Middle frontal gyrus (tissue), 1 donor: Measurements from ENCODE around the gene FANCD2OS.
"Not testable (repeated sequence)": the region's sequence is repeated elsewhere in the genome, so short reads cannot be mapped to it uniquely, and the experiment has no call there.

Experiments
- DNase-seq: peaks from one replicate; pipeline ENCODE4 v3.0.0-alpha.2; 2015; ENCODE audit warnings: low spot score; ENCODE audit errors: extremely low spot score

FANCD2OS gene

GRCh38 chr3:10108091-10108490 lies at the start of gene FANCD2OS:
FANCD2OS (minus strand) TSS chr3:10108255; CDS start chr3:10104774, 3,481 bp downstream.
- no peak for DNase-seq

GRCh38 chr3:10157031-10157430 lies 49.0 kb upstream of the FANCD2OS start:
- DNase-seq: no peak

- no peak for DNase-seq
These were observed 47.6 kb upstream of the FANCD2OS start for GRCh38 chr3:10155658-10156057.

- no peak for DNase-seq
These were observed 47.0 kb upstream of the FANCD2OS start for GRCh38 chr3:10155123-10155472.

- no peak for DNase-seq
These were observed 46.5 kb upstream of the FANCD2OS start for GRCh38 chr3:10154335-10155122.

- no peak for DNase-seq
These were observed 42.9 kb upstream of the FANCD2OS start for GRCh38 chr3:10150987-10151386.

- no peak for DNase-seq
These were observed 41.2 kb upstream of the FANCD2OS start for GRCh38 chr3:10149226-10149625.

GRCh38 chr3:10145685-10146084 lies 37.6 kb upstream of the FANCD2OS start:
- no peak for DNase-seq

- no peak for DNase-seq
These were observed 34.9 kb upstream of the FANCD2OS start for GRCh38 chr3:10142707-10143560.

GRCh38 chr3:10140996-10141546 lies 33.0 kb upstream of the FANCD2OS start:
- DNase-seq: no peak

GRCh38 chr3:10137178-10137577 lies 29.1 kb upstream of the FANCD2OS start:
- no peak for DNase-seq

GRCh38 chr3:10136426-10137005 lies 28.5 kb upstream of the FANCD2OS start:
- DNase-seq: no peak

GRCh38 chr3:10135872-10136271 lies 27.8 kb upstream of the FANCD2OS start:
- DNase-seq: not testable (repeated sequence)

GRCh38 chr3:10122724-10123123 lies 14.7 kb upstream of the FANCD2OS start:
- DNase-seq: no peak

GRCh38 chr3:10121064-10121463 lies 13.0 kb upstream of the FANCD2OS start:
- no peak for DNase-seq

GRCh38 chr3:10119376-10119775 lies 11.3 kb upstream of the FANCD2OS start:
- no peak for DNase-seq

GRCh38 chr3:10116928-10117327 lies 8.9 kb upstream of the FANCD2OS start:
- DNase-seq: no peak

- DNase-seq: no peak
These were observed 8.0 kb upstream of the FANCD2OS start for GRCh38 chr3:10116138-10116460.

- peak; percentile 91 for DNase-seq
These were observed 7.5 kb upstream of the FANCD2OS start, which contains the start of gene BRK1 for GRCh38 chr3:10115326-10116137. BRK1 (plus strand) TSS chr3:10115675; CDS start chr3:10115702, 27 bp downstream.

- no peak for DNase-seq
These were observed 1.1 kb downstream of the FANCD2OS start for GRCh38 chr3:10106919-10107318.

GRCh38 chr3:10099041-10099440 lies 9.0 kb downstream of the FANCD2OS start:
- peak; percentile 13 for DNase-seq
